ENCODE results near the gene ADORA3. TPM values are rescaled to one million over a fixed set of nuclear protein-coding genes. Genes with fewer than 3 reads are reported as not detected.

ADORA3 gene
- total RNA-seq, 3 donors from 2014 or later (not counting 1 experiment from before 2014, with no cell fraction given): 0.40 TPM; not detected in 2

DNA sequence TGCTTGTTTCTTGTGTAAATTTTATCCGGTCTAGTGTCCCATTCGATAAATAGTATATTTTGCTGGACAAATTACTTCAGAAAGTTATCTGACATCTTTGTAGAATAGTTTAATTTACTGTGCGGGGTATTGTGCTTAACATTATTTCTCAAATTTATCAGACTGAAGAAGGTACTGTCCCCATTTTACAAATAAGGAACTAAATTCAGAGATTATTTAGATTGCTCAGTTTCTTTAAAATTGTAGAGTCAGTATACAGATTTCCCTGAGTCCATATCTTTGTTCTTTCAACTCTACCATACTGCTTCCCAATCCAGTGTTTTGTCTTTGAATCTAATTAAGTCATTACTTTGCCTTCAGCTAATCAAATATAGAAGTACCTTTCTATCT lies 47.8 kb downstream of the ADORA3 start:
- H3K4me3 Mint-ChIP-seq: no peak overlapping the region
- DNase-seq (no peak), ATAC-seq (no peak)
- no CpG with 5 or more reads among the region's 3 CpGs for WGBS (ENCODE audit: insufficient coverage)
- Histone ChIP-seq H3K27ac (ENCODE audit: low read length) (no peak overlapping the region), H3K4me3 (ENCODE audit: low read length) (no peak overlapping the region), H3K36me3 (ENCODE audit: control insufficient read depth, insufficient read depth, low read length) (peaks cover 75% of the 10 kb centered on the region), H3K4me1 (ENCODE audit: control insufficient read depth, insufficient read depth, low read length) (peaks cover 7% of the 10 kb centered on the region), H3K27me3 (ENCODE audit: control insufficient read depth, insufficient read depth, low read length) (no peaks in the 10 kb centered on the region), H3K9me3 (ENCODE audit: control insufficient read depth, insufficient read depth, low read length) (no peaks in the 10 kb centered on the region)
- intact Hi-C loops (cut with micrococcal nuclease): no loop called here
- peak overlapping the region; percentile 18 to 32 for H3K27ac Mint-ChIP-seq
- no peaks in the 10 kb centered on the region for H3K9me3 Mint-ChIP-seq
- H3K4me1 Mint-ChIP-seq: peaks cover 53 to 60% of the 10 kb centered on the region in 2 donors
- H3K36me3 Mint-ChIP-seq: no peaks in the 10 kb centered on the region
- H3K27me3 Mint-ChIP-seq (ENCODE audit: low read depth in 2 of 2): no peaks in the 10 kb centered on the region
- TF ChIP-seq, protein P1, sequence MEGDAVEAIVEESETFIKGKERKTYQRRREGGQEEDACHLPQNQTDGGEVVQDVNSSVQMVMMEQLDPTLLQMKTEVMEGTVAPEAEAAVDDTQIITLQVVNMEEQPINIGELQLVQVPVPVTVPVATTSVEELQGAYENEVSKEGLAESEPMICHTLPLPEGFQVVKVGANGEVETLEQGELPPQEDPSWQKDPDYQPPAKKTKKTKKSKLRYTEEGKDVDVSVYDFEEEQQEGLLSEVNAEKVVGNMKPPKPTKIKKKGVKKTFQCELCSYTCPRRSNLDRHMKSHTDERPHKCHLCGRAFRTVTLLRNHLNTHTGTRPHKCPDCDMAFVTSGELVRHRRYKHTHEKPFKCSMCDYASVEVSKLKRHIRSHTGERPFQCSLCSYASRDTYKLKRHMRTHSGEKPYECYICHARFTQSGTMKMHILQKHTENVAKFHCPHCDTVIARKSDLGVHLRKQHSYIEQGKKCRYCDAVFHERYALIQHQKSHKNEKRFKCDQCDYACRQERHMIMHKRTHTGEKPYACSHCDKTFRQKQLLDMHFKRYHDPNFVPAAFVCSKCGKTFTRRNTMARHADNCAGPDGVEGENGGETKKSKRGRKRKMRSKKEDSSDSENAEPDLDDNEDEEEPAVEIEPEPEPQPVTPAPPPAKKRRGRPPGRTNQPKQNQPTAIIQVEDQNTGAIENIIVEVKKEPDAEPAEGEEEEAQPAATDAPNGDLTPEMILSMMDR (IDR thresholded peaks at IDR 0.05): no peak

DNA sequence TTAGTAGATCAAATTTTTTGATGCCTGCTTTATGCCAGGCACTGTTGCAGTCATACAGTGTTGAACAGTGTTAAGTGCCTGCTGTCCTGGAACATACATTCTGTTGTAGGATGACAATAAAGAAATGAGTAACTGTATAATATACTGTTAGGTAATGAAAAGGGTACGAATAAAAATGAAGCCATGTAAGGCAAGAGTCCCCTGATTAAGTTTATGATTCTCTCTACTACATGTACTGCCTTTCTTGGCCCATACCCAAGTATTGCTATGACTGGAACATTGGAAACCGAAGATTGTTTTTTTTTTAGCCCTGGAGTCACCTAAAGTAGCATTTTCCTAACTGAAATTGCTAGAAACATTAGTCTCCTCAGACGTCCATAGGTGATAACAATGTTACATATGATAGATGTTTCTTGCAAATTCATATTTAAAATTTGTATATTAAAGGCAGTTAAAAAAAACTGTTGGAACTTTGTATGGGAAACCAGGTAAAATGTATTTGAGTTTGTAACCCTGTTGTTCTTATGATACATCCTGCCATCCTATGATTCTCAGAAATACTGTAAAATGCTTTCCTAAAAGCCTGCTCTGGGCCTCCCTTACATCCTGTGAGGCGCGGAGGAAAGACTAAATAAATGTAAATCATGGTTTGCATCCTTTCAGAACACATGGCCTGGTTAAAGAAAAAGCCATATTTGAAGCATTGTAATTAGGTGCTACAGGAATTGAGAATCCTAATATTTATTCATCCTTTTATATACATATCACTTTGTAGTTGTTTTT lies 48.4 kb downstream of the ADORA3 start:
- no peaks in the 10 kb centered on the region for H3K36me3 Mint-ChIP-seq
- intact Hi-C loops (cut with micrococcal nuclease): no loop called here
- no peak for DNase-seq
- no peak overlapping the region for H3K27ac ChIP-seq (ENCODE audit: low read length)
- H3K4me1 ChIP-seq (ENCODE audit: control insufficient read depth, insufficient read depth, low read length): peaks cover 12% of the 10 kb centered on the region
- no peak overlapping the region for H3K4me3 Mint-ChIP-seq
- no peak overlapping the region for H3K4me3 ChIP-seq (ENCODE audit: low read length)
- H3K9me3 ChIP-seq (ENCODE audit: control insufficient read depth, insufficient read depth, low read length): no peaks in the 10 kb centered on the region
- TF ChIP-seq, protein P1 (IDR thresholded peaks at IDR 0.05): no peak
- no peak for ATAC-seq
- peak overlapping the region; percentile 18 to 32 for H3K27ac Mint-ChIP-seq
- H3K9me3 Mint-ChIP-seq: no peaks in the 10 kb centered on the region
- 65% methylated on average over 3 of the region's 5 CpGs for WGBS (ENCODE audit: insufficient coverage)
- no peaks in the 10 kb centered on the region for H3K27me3 ChIP-seq (ENCODE audit: control insufficient read depth, insufficient read depth, low read length)
- H3K4me1 Mint-ChIP-seq: peaks cover 59 to 65% of the 10 kb centered on the region in 2 donors
- H3K36me3 ChIP-seq (ENCODE audit: control insufficient read depth, insufficient read depth, low read length): peaks cover 71% of the 10 kb centered on the region
- H3K27me3 Mint-ChIP-seq (ENCODE audit: low read depth in 2 of 2): no peaks in the 10 kb centered on the region

DNA sequence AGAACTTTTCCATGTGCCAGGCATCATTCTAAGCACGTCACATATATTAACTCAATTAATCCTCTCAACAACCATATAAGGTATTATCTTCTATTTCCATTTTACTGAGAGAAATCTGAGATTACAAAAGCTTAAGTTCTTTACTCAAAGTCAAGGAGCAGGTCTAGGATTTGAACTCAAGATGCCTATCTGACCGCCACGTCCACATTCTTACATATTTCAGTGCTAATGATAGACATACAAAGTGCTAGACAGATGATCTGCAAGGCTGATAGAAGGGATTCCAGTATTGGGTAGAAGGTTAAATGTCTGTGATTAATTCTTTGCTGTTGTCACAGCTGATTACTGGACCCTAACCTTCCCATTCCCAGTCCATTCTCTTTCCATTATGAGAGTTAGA lies 49.7 kb downstream of the ADORA3 start:
- intact Hi-C loops (cut with micrococcal nuclease): no loop called here
- no peaks in the 10 kb centered on the region for H3K27me3 ChIP-seq (ENCODE audit: control insufficient read depth, insufficient read depth, low read length)
- H3K9me3 Mint-ChIP-seq: no peaks in the 10 kb centered on the region
- TF ChIP-seq, protein P1 (IDR thresholded peaks at IDR 0.05): no peak
- no peak overlapping the region for H3K4me3 ChIP-seq (ENCODE audit: low read length)
- H3K27ac Mint-ChIP-seq: peak overlapping the region; percentile 2 to 42
- no peaks in the 10 kb centered on the region for H3K27me3 Mint-ChIP-seq (ENCODE audit: low read depth in 2 of 2)
- peaks cover 59% of the 10 kb centered on the region for H3K36me3 ChIP-seq (ENCODE audit: control insufficient read depth, insufficient read depth, low read length)
- H3K4me1 Mint-ChIP-seq: peaks cover 71 to 77% of the 10 kb centered on the region in 2 donors
- DNase-seq (no peak), ATAC-seq (no peak)
- H3K4me3 Mint-ChIP-seq: no peak overlapping the region
- 92% methylated on average over 1 of the region's 3 CpGs for WGBS (ENCODE audit: insufficient coverage)
- H3K27ac ChIP-seq (ENCODE audit: low read length): no peak overlapping the region
- H3K4me1 ChIP-seq (ENCODE audit: control insufficient read depth, insufficient read depth, low read length): peaks cover 15% of the 10 kb centered on the region
- no peaks in the 10 kb centered on the region for H3K36me3 Mint-ChIP-seq
- H3K9me3 ChIP-seq (ENCODE audit: control insufficient read depth, insufficient read depth, low read length): no peaks in the 10 kb centered on the region

DNA sequence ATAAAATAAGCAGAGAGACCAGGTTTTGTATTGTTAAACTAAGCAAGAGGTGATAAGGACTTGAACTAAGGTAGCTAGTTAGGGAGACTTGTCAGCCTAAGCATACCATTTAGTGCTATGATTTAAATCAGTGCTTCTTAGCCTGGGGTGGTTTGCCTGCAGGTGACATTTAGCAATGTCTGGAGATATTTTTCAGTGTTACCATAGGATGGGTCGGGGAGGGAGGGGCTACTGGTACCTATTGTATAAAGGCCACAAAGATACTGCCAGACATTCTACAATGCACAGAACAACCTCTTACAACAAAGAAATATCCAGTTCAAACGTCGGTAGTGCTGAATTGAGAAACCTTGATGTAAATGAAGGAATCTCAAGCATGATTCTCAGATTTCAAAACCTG lies 50.9 kb downstream of the ADORA3 start:
- Mint-ChIP-seq H3K27ac (no peak overlapping the region), H3K27me3 (ENCODE audit: low read depth in 2 of 2) (no peaks in the 10 kb centered on the region), H3K4me1 (peaks cover 78% of the 10 kb centered on the region in 2 donors), H3K36me3 (no peaks in the 10 kb centered on the region), H3K9me3 (no peaks in the 10 kb centered on the region), H3K4me3 (no peak overlapping the region)
- Histone ChIP-seq H3K4me3 (ENCODE audit: low read length) (no peak overlapping the region), H3K27me3 (ENCODE audit: control insufficient read depth, insufficient read depth, low read length) (no peaks in the 10 kb centered on the region), H3K27ac (ENCODE audit: low read length) (no peak overlapping the region), H3K36me3 (ENCODE audit: control insufficient read depth, insufficient read depth, low read length) (peaks cover 48% of the 10 kb centered on the region), H3K4me1 (ENCODE audit: control insufficient read depth, insufficient read depth, low read length) (peaks cover 20% of the 10 kb centered on the region), H3K9me3 (ENCODE audit: control insufficient read depth, insufficient read depth, low read length) (no peaks in the 10 kb centered on the region)
- intact Hi-C loops (cut with micrococcal nuclease): no loop called here
- no peak for ATAC-seq
- 80% methylated on average over 1 of the region's 3 CpGs for WGBS (ENCODE audit: insufficient coverage)
- no peak for DNase-seq
- TF ChIP-seq, protein P1 (IDR thresholded peaks at IDR 0.05): no peak
